ENCODE results near the gene KDM2B. TPM values are rescaled to one million over a fixed set of nuclear protein-coding genes. Genes with fewer than 3 reads are reported as not detected.

The KDM2B gene
- total RNA-seq, 2 donors from 2014 or later: 18.1 to 39.3 TPM

- TF ChIP-seq POLR2AphosphoS5 (IDR thresholded peaks at IDR 0.05) (no peak), CTCF (IDR thresholded peaks at IDR 0.05) (no peak), POLR2A (IDR thresholded peaks at IDR 0.05) (no peak)
- no peaks in the 10 kb centered on the region for H3K9me3 ChIP-seq
- no peak for DNase-seq (ENCODE audit: low spot score)
- WGBS: 92% methylated on average over 17 of the region's 17 CpGs
- H3K27me3 ChIP-seq (replicated peaks; ENCODE audit: insufficient read depth): no peaks in the 10 kb centered on the region
- intact Hi-C loops (cut with DNase I): no loop called here
- H3K4me3 ChIP-seq: no peak overlapping the region
- H3K36me3 ChIP-seq: no peaks in the 10 kb centered on the region
- H3K27ac ChIP-seq: no peak overlapping the region
- H3K4me1 ChIP-seq (replicated peaks): no peaks in the 10 kb centered on the region
Observed at GRCh38 chr12:121441555-121441954, 139.3 kb downstream of the KDM2B start.

GRCh38 chr12:121440768-121441167 is 140.1 kb downstream of the KDM2B start:
- intact Hi-C loops (cut with DNase I): no loop called here
- Histone ChIP-seq H3K27ac (no peak overlapping the region), H3K4me1 (replicated peaks) (no peaks in the 10 kb centered on the region), H3K36me3 (no peaks in the 10 kb centered on the region), H3K27me3 (replicated peaks; ENCODE audit: insufficient read depth) (no peaks in the 10 kb centered on the region), H3K9me3 (no peaks in the 10 kb centered on the region), H3K4me3 (no peak overlapping the region)
- WGBS: 93% methylated on average over 15 of the region's 15 CpGs
- no peak for DNase-seq (ENCODE audit: low spot score)
- TF ChIP-seq POLR2AphosphoS5 (IDR thresholded peaks at IDR 0.05) (no peak), CTCF (IDR thresholded peaks at IDR 0.05) (no peak), POLR2A (IDR thresholded peaks at IDR 0.05) (no peak)

GRCh38 chr12:121439715-121440114 is 141.1 kb downstream of the KDM2B start:
- 87% methylated on average over 16 of the region's 16 CpGs for WGBS
- intact Hi-C loops (cut with DNase I): no loop called here
- Histone ChIP-seq H3K9me3 (no peaks in the 10 kb centered on the region), H3K4me3 (no peak overlapping the region), H3K36me3 (no peaks in the 10 kb centered on the region), H3K27ac (no peak overlapping the region), H3K27me3 (replicated peaks; ENCODE audit: insufficient read depth) (no peaks in the 10 kb centered on the region), H3K4me1 (replicated peaks) (no peaks in the 10 kb centered on the region)
- DNase-seq (ENCODE audit: low spot score): no peak
- no peak for TF ChIP-seq POLR2A (IDR thresholded peaks at IDR 0.05)
- no peak for TF ChIP-seq POLR2AphosphoS5 (IDR thresholded peaks at IDR 0.05)
- TF ChIP-seq CTCF (IDR thresholded peaks at IDR 0.05): no peak

DNA sequence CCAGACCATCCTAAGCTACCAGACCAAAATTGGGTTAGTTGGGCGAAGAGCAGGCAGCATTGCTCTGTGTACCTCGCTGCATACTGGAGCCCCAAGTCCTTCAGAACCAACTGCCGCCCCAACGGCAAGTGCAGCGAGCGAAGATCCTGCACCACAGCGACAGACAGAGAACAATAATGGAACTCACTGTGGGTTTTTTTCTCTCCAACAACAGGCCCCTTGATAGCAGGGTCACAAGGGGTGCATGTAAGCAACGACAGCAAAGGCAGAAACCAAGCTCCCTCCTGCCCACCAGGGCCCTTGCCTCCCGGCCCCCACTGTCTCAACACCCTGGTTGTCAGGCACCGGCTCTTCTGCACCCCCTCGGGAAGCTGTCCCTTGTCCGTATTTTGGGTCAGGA is 141.9 kb downstream of the KDM2B start:
- Histone ChIP-seq H3K4me1 (replicated peaks) (no peaks in the 10 kb centered on the region), H3K27ac (no peak overlapping the region), H3K36me3 (no peaks in the 10 kb centered on the region), H3K9me3 (no peaks in the 10 kb centered on the region), H3K27me3 (replicated peaks; ENCODE audit: insufficient read depth) (no peaks in the 10 kb centered on the region), H3K4me3 (no peak overlapping the region)
- 91% methylated on average over 12 of the region's 12 CpGs for WGBS
- no peak for DNase-seq (ENCODE audit: low spot score)
- TF ChIP-seq POLR2AphosphoS5 (IDR thresholded peaks at IDR 0.05): no peak
- no peak for TF ChIP-seq POLR2A (IDR thresholded peaks at IDR 0.05)
- no peak for TF ChIP-seq CTCF (IDR thresholded peaks at IDR 0.05)
- intact Hi-C loops (cut with DNase I): no loop called here

DNA sequence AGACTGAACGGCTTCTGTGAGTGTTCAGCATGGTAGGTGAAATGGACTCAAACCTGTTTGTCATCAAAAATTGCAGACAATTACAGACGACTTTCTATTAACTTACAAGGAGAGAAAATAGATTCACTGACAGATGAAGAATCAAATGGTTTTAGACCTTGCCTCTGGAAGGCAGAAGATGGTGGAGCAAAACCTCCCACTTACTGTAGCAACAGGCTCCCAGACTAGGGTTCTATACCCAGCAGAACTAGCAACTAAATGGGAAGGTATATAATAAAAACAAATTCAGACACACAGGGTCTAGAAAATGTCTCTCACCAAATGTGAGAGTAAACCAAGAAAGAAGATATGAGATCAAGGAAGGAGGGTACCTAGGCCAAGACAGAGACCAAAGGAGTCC is 144.1 kb downstream of the KDM2B start:
- Histone ChIP-seq H3K27ac (no peak overlapping the region), H3K4me3 (no peak overlapping the region), H3K36me3 (peaks cover 0 to 5% of the 10 kb centered on the region in 2 donors), H3K27me3 (replicated peaks; ENCODE audit: insufficient read depth) (no peaks in the 10 kb centered on the region), H3K4me1 (replicated peaks) (no peaks in the 10 kb centered on the region), H3K9me3 (no peaks in the 10 kb centered on the region)
- 86% methylated on average over 2 of the region's 2 CpGs for WGBS
- no peak for DNase-seq (ENCODE audit: low spot score)
- TF ChIP-seq POLR2A (IDR thresholded peaks at IDR 0.05) (no peak), POLR2AphosphoS5 (IDR thresholded peaks at IDR 0.05) (no peak), CTCF (IDR thresholded peaks at IDR 0.05) (no peak)
- intact Hi-C loops (cut with DNase I): no loop called here

Data from prostate gland (tissue), 2 donors.